BLaER1 (cell line): Measurements from ENCODE around the gene RNH1.

Experiments
- H3K27ac ChIP-seq: shearing (Covaris generic); formaldehyde crosslinking; 2 replicates; pipeline ENCODE4 v1.8.1; 2022
- H3K27me3 ChIP-seq: shearing (Covaris generic); formaldehyde crosslinking; 2 replicates; pipeline ENCODE4 v1.8.1; 2022
- H3K36me3 ChIP-seq: shearing (Covaris generic); formaldehyde crosslinking; 2 replicates; pipeline ENCODE4 v1.8.1; 2022
- H3K4me1 ChIP-seq: shearing (Covaris generic); formaldehyde crosslinking; 2 replicates; pipeline ENCODE4 v1.8.1; 2022
- H3K4me2 ChIP-seq: shearing (Covaris generic); formaldehyde crosslinking; 2 replicates; pipeline ENCODE4 v1.8.1; 2022
- H3K4me3 ChIP-seq: shearing (Covaris generic); formaldehyde crosslinking; 2 replicates; pipeline ENCODE4 v1.8.1; 2022
- H3K9ac ChIP-seq: shearing (Covaris generic); formaldehyde crosslinking; 2 replicates; pipeline ENCODE4 v1.8.1; 2022
- H3K9me3 ChIP-seq: shearing (Covaris generic); formaldehyde crosslinking; 2 replicates; pipeline ENCODE4 v1.8.1; 2022
- H4K20me1 ChIP-seq: shearing (Covaris generic); formaldehyde crosslinking; 2 replicates; pipeline ENCODE4 v1.8.1; 2022
- Cebpa-rat ChIP-seq: shearing (Covaris generic); IDR thresholded peaks from 2 replicates; pipeline ENCODE4 v1.8.1; 2022

The RNH1 gene

GRCh38 chr11:506238-506994 is 626 bp downstream of the RNH1 start:
- Histone ChIP-seq H3K27me3 (peaks cover 31% of the 10 kb centered on the region), H3K27ac (peak overlapping the region; percentile 90), H3K4me3 (peak overlapping the region; percentile 83), H3K9ac (peak overlapping the region; percentile 86), H3K4me2 (peak overlapping the region; percentile 97), H3K4me1 (peaks cover 37% of the 10 kb centered on the region), H4K20me1 (peaks cover 47% of the 10 kb centered on the region), H3K36me3 (peaks cover 32% of the 10 kb centered on the region), H3K9me3 (no peaks in the 10 kb centered on the region)
- no peak for TF ChIP-seq Cebpa-rat

- no peak overlapping the region for H3K9ac ChIP-seq
- TF ChIP-seq Cebpa-rat: no peak
- peaks cover 35% of the 10 kb centered on the region for H3K4me1 ChIP-seq
- H3K4me3 ChIP-seq: no peak overlapping the region
- peak overlapping the region; percentile 97 for H3K4me2 ChIP-seq
- peaks cover 38% of the 10 kb centered on the region for H3K36me3 ChIP-seq
- H3K27me3 ChIP-seq: peaks cover 31% of the 10 kb centered on the region
- peaks cover 60% of the 10 kb centered on the region for H4K20me1 ChIP-seq
- H3K9me3 ChIP-seq: no peaks in the 10 kb centered on the region
- no peak overlapping the region for H3K27ac ChIP-seq
Observed at GRCh38 chr11:504994-505344, 2.1 kb downstream of the RNH1 start.

GRCh38 chr11:504053-504993 is 2.7 kb downstream of the RNH1 start:
- H3K27me3 ChIP-seq: peaks cover 31% of the 10 kb centered on the region
- peak overlapping the region; percentile 56 for H3K4me3 ChIP-seq
- peaks cover 35% of the 10 kb centered on the region for H3K4me1 ChIP-seq
- peaks cover 40% of the 10 kb centered on the region for H3K36me3 ChIP-seq
- TF ChIP-seq Cebpa-rat: no peak
- no peak overlapping the region for H3K27ac ChIP-seq
- peak overlapping the region; percentile 42; the same call in 1 of the 2 replicates for H3K9ac ChIP-seq
- H3K4me2 ChIP-seq: peak overlapping the region; percentile 63
- H3K9me3 ChIP-seq: no peaks in the 10 kb centered on the region
- peaks cover 67% of the 10 kb centered on the region for H4K20me1 ChIP-seq

- Histone ChIP-seq H3K4me2 (peak overlapping the region; percentile 63), H3K4me1 (peaks cover 35% of the 10 kb centered on the region), H3K36me3 (peaks cover 45% of the 10 kb centered on the region), H3K27ac (no peak overlapping the region), H3K9ac (0 out of 2 replicates have a peak overlapping the region, but pooled peaks have one; percentile 42), H3K27me3 (peaks cover 31% of the 10 kb centered on the region), H3K9me3 (no peaks in the 10 kb centered on the region), H3K4me3 (no peak overlapping the region; the same call in 1 of the 2 replicates), H4K20me1 (peaks cover 71% of the 10 kb centered on the region)
- TF ChIP-seq Cebpa-rat: no peak
Observed at GRCh38 chr11:503179-503981, 3.7 kb downstream of the RNH1 start.

- H3K4me1 ChIP-seq: peaks cover 26% of the 10 kb centered on the region
- no peak overlapping the region for H3K4me2 ChIP-seq
- H4K20me1 ChIP-seq: peaks cover 71% of the 10 kb centered on the region
- H3K36me3 ChIP-seq: peaks cover 53% of the 10 kb centered on the region
- H3K9ac ChIP-seq: 0 out of 2 replicates have a peak overlapping the region, but pooled peaks have one; percentile 19
- no peak for TF ChIP-seq Cebpa-rat
- no peak overlapping the region for H3K27ac ChIP-seq
- H3K4me3 ChIP-seq: no peak overlapping the region
- H3K9me3 ChIP-seq: no peaks in the 10 kb centered on the region
- H3K27me3 ChIP-seq: peaks cover 31% of the 10 kb centered on the region
Observed at GRCh38 chr11:502288-503178, 4.5 kb downstream of the RNH1 start.

- Histone ChIP-seq H3K4me3 (no peak overlapping the region), H3K4me2 (no peak overlapping the region), H3K9ac (0 out of 2 replicates have a peak overlapping the region, but pooled peaks have one; percentile 19), H3K9me3 (no peaks in the 10 kb centered on the region), H3K27ac (no peak overlapping the region), H3K27me3 (peaks cover 31% of the 10 kb centered on the region), H4K20me1 (peaks cover 71% of the 10 kb centered on the region), H3K36me3 (peaks cover 61% of the 10 kb centered on the region), H3K4me1 (peaks cover 25% of the 10 kb centered on the region)
- TF ChIP-seq Cebpa-rat: no peak
Observed at GRCh38 chr11:501683-502287, 5.3 kb downstream of the RNH1 start.

- H3K36me3 ChIP-seq: peaks cover 67% of the 10 kb centered on the region
- no peak overlapping the region for H3K27ac ChIP-seq
- peaks cover 78% of the 10 kb centered on the region for H4K20me1 ChIP-seq
Observed at GRCh38 chr11:501001-501682, 5.9 kb downstream of the RNH1 start.

More at GRCh38 chr11:501001-501682, 5.9 kb downstream of the RNH1 start:
- TF ChIP-seq Cebpa-rat: no peak
- Histone ChIP-seq H3K4me1 (peaks cover 24% of the 10 kb centered on the region), H3K9me3 (no peaks in the 10 kb centered on the region), H3K4me2 (no peak overlapping the region), H3K4me3 (no peak overlapping the region), H3K27me3 (peaks cover 31% of the 10 kb centered on the region), H3K9ac (no peak overlapping the region)
